DND-41 (cell line): ENCODE data around the gene SOWAHA.

Experiments used
- EZH2 ChIP-seq: IDR thresholded peaks from 3 replicates; pipeline ENCODE4 v1.6.1; 2012; ENCODE audit warnings: borderline replicate concordance, low read depth, mild to moderate bottlenecking, moderate library complexity, low read length, inconsistent platforms; ENCODE audit not compliant: severe bottlenecking
- TF ChIP-seq, protein P1 (sequence below): IDR thresholded peaks from 2 replicates; pipeline ENCODE4 v1.5.1; 2012; ENCODE audit warnings: borderline replicate concordance, low read length, moderate library complexity, mild to moderate bottlenecking; ENCODE audit not compliant: poor library complexity, severe bottlenecking; ENCODE audit errors: extremely low read depth

DNA sequence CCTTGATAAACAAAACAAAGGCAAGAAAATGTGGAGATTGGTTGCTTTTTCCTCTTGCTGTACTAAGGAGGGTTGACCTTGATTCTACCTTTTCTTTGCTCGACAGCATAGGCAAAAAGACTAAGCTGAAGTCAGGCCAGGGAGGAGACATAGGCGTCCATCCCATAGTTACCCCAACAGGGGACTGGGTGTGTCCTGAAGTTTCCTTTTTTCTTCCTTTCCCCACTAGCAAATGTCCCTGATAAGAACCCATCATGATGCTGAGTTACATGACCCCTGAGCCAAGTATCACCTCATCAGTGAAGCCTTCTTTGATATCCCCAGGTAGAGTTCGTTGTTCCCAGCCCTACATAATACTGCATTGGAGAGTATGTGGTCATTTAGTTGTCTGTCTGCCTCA, 27.2 kb downstream of the SOWAHA start:
- TF ChIP-seq, protein P1, sequence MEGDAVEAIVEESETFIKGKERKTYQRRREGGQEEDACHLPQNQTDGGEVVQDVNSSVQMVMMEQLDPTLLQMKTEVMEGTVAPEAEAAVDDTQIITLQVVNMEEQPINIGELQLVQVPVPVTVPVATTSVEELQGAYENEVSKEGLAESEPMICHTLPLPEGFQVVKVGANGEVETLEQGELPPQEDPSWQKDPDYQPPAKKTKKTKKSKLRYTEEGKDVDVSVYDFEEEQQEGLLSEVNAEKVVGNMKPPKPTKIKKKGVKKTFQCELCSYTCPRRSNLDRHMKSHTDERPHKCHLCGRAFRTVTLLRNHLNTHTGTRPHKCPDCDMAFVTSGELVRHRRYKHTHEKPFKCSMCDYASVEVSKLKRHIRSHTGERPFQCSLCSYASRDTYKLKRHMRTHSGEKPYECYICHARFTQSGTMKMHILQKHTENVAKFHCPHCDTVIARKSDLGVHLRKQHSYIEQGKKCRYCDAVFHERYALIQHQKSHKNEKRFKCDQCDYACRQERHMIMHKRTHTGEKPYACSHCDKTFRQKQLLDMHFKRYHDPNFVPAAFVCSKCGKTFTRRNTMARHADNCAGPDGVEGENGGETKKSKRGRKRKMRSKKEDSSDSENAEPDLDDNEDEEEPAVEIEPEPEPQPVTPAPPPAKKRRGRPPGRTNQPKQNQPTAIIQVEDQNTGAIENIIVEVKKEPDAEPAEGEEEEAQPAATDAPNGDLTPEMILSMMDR: no peak
- no peak for TF ChIP-seq EZH2
